AG04450 (cell line): ENCODE data around the gene STXBP1. TPM values are rescaled to one million over a fixed set of nuclear protein-coding genes. Genes with fewer than 3 reads are reported as not detected.
A peak's percentile ranks its signal among the peaks of the same experiment; 100 is the strongest.

Experiments used
- CTCF ChIA-PET: fragments of 300-600, 350-600 bp; formaldehyde crosslinking; extraction: SDS; loops from one replicate; lab custom pipeline; 2022; ENCODE audit warnings: antibody characterized with exemption, inconsistent platforms; lab: Charles Lee
- POLR2A ChIA-PET: fragments of 350-600 bp; formaldehyde crosslinking; extraction: SDS; loops from one replicate; lab custom pipeline; 2021; ENCODE audit warnings: antibody characterized with exemption, inconsistent platforms; lab: Yijun Ruan, JAX
- DNase-seq: peaks from one replicate; pipeline ENCODE4 v3.0.0-alpha.2; 2011; ENCODE audit warnings: low read depth, low spot score
- H3K27ac ChIP-seq: one replicate; pipeline ENCODE4 v1.5.1; 2012; ENCODE audit warnings: low read depth, low read length, control low read depth
- H3K27me3 ChIP-seq: one replicate; pipeline ENCODE4 v1.6.0; 2012; ENCODE audit warnings: low read length; ENCODE audit not compliant: control insufficient read depth, insufficient read depth
- H3K4me3 ChIP-seq: 2 replicates; pipeline ENCODE4 v1.5.1; 2011; ENCODE audit warnings: mild to moderate bottlenecking, low read depth, low read length, control low read depth
- H3K9me3 ChIP-seq: 2 replicates; pipeline ENCODE4 v1.5.1; 2012; ENCODE audit warnings: low read length; ENCODE audit not compliant: control insufficient read depth, insufficient read depth
- polyA plus RNA-seq: library from polyadenylated mRNA; depleted of rRNA; stranded (reverse); fragments of >200 nt; gene quantifications from 2 replicates; pipeline ENCODE4 v1.2.3, GENCODE V29; 2011
- TF ChIP-seq, protein P1 (sequence below): IDR thresholded peaks from 2 replicates; pipeline ENCODE4 v1.5.1; 2011; ENCODE audit warnings: low read depth, low read length, control low read depth, inconsistent platforms

STXBP1 gene
- polyA plus RNA-seq, 1 experiment: 19.8 TPM

DNA sequence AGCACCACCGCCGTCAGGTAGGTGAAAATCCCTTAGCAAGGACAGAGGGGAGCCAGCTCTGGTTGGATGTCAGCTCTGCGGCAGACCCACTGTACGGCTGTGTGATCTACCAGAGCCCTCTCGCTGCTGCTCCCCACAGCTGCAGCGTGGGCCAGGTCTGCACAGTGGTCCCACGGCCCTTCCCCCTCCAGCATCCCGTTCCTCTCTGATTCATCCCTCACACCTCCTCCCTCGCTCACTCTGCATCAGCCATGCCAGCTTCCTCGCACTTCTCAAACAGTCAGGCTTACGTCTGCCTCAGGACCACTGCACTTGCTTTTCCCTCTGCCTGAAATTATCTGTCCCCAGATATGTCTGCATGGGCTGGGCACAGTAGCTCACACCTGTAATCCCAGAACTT, 68.1 kb downstream of the STXBP1 start:
- ChIA-PET POLR2A (no interaction called here), CTCF (no interaction called here)
- Histone ChIP-seq H3K27ac (no peak overlapping the region), H3K4me3 (no peak overlapping the region), H3K9me3 (no peaks in the 10 kb centered on the region), H3K27me3 (no peaks in the 10 kb centered on the region)
- TF ChIP-seq, protein P1, sequence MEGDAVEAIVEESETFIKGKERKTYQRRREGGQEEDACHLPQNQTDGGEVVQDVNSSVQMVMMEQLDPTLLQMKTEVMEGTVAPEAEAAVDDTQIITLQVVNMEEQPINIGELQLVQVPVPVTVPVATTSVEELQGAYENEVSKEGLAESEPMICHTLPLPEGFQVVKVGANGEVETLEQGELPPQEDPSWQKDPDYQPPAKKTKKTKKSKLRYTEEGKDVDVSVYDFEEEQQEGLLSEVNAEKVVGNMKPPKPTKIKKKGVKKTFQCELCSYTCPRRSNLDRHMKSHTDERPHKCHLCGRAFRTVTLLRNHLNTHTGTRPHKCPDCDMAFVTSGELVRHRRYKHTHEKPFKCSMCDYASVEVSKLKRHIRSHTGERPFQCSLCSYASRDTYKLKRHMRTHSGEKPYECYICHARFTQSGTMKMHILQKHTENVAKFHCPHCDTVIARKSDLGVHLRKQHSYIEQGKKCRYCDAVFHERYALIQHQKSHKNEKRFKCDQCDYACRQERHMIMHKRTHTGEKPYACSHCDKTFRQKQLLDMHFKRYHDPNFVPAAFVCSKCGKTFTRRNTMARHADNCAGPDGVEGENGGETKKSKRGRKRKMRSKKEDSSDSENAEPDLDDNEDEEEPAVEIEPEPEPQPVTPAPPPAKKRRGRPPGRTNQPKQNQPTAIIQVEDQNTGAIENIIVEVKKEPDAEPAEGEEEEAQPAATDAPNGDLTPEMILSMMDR: no peak
- no peak for DNase-seq

DNA sequence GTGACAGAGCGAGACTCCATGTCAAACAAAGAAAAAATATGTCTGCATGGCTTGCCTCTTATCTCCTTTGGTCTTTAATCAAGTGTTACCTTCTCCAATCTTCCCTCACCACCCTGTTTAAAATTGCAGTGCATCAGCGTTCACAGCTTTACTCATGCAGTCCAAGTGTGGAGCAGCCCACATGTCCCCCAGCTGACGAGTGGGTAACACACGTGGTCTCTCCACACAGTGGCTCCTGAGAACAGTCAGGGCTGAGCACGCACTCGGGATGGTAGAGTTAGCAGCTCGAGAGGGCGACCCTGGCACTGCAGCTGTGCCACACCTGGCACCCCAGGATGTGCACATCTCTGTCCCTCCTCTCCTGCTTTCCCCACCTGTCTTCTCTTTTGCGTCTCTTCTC, 68.8 kb downstream of the STXBP1 start:
- CTCF ChIA-PET: interaction anchor here (1.0 kb wide), 1 partner anchor 54 kb away, joined by 3 read pairs; the partner anchor contains the start of gene TOR2A
- no peak overlapping the region for H3K27ac ChIP-seq
- TF ChIP-seq, protein P1: no peak
- H3K27me3 ChIP-seq: no peaks in the 10 kb centered on the region
- no peak overlapping the region for H3K4me3 ChIP-seq
- POLR2A ChIA-PET: no interaction called here
- DNase-seq: no peak
- H3K9me3 ChIP-seq: no peaks in the 10 kb centered on the region

DNA sequence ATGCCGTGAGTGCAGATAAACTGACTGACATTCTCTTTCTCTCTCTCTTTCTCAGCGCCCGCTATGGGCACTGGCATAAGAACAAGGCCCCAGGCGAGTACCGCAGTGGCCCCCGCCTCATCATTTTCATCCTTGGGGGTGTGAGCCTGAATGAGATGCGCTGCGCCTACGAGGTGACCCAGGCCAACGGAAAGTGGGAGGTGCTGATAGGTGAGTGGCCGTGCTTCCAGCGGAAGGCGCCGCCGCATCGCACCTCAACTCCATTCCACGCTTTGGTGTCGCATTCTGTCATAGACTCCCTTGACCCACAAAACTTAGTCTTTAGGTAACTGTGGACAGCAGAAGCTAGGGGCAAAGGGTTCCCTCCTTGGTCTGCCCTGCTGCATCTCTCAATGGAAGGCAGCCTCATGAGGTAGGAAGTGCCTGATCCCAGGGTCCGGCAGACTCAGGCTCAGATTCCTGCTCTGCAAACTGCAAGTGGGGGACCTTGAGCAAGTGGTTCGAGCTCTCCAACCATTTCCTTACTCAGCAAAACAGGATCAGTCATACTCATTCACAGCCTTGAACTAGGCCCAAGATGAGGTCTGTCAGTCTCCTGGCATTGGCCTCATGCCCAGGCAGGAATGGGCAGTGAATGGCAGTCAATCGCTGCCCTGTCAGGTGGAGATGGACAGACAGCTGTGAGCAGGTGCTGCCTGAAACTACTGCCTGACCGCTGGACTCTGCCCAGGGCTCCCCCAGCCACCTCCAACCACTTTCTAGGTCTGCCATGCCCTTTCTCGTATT, 70.5 kb downstream of the STXBP1 start:
- no peak overlapping the region for H3K27ac ChIP-seq
- no peaks in the 10 kb centered on the region for H3K27me3 ChIP-seq
- DNase-seq: no peak
- POLR2A ChIA-PET: interaction anchor here (0.6 kb wide), 1 partner anchor 55 kb away, joined by 3 read pairs; no protein-coding TSS in a partner anchor
- no peaks in the 10 kb centered on the region for H3K9me3 ChIP-seq
- no peak overlapping the region for H3K4me3 ChIP-seq
- TF ChIP-seq, protein P1: no peak
- CTCF ChIA-PET: no interaction called here

DNA sequence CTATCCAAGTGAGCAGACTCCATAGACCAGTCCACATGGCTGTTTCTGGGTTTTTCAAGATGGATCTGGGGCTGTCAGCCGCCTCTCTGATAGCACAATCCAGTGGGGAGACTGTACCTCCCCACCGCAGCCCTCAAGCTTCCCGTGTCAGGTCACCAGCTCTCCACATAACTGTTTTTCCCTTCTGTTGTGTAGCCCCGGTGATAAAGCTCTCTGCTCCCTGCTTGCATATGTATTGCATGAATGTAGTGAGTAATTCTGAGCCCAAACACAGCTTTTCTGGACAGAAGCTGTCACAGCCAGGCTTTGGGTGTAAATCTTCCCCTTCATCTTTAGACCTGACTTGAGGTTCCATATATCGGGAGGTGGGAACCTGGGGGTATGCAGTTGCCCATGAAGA, 71.6 kb downstream of the STXBP1 start:
- POLR2A ChIA-PET: no interaction called here
- Histone ChIP-seq H3K9me3 (no peaks in the 10 kb centered on the region), H3K4me3 (no peak overlapping the region), H3K27ac (peak overlapping the region; percentile 61), H3K27me3 (no peaks in the 10 kb centered on the region)
- TF ChIP-seq, protein P1: no peak
- CTCF ChIA-PET: interaction anchor here (0.6 kb wide), 1 partner anchor 434 kb away, joined by 3 read pairs; no protein-coding TSS in a partner anchor
- DNase-seq: no peak

DNA sequence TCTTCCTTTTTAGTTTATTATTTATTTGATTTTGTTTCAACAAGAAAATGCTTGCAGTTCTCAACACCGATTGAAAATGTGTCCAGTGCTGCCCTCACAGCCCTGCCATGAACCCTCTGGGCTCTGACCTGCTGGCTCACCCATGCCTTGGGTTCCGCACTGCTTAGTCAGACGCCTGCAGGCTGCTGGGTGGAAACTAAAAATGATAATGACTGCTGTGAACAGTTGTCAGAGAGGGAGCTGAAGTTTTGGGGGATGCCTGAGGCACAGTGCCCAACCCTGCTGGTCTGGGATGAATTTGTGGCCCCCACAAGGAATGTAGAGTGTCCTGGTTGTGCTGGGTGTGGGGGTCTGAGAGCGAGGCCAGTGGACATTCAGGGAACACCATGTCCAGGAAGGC, 72.5 kb downstream of the STXBP1 start:
- no peak for DNase-seq
- TF ChIP-seq, protein P1: no peak
- Histone ChIP-seq H3K4me3 (no peak overlapping the region), H3K27ac (no peak overlapping the region), H3K9me3 (no peaks in the 10 kb centered on the region), H3K27me3 (no peaks in the 10 kb centered on the region)
- CTCF ChIA-PET: interaction anchor here (1.6 kb wide), 1 partner anchor 95 kb away, joined by 3 read pairs; no protein-coding TSS in a partner anchor
- POLR2A ChIA-PET: no interaction called here
